ENCODE measurements around the gene FBXO21.
A peak's percentile ranks its signal among the peaks of the same experiment; 100 is the strongest.
"Not testable (repeated sequence)": the region's sequence is repeated elsewhere in the genome, so short reads cannot be mapped to it uniquely, and the experiment has no call there.

Gene FBXO21

GRCh38 chr12:117207675-117208074 is 17.4 kb upstream of the FBXO21 start:
- no peak for TF ChIP-seq CTCF (conservative IDR thresholded peaks at IDR 0.05; ENCODE audit: control insufficient read depth, insufficient read depth, low read depth, low read length)
- DNase-seq (ENCODE audit: low read depth), result no peak
- H3K4me3 ChIP-seq (ENCODE audit: control insufficient read depth, low read depth, low read length), result no peak overlapping the region

GRCh38 chr12:117202556-117202955 is 12.3 kb upstream of the FBXO21 start:
- TF ChIP-seq CTCF (conservative IDR thresholded peaks at IDR 0.05; ENCODE audit: control insufficient read depth, insufficient read depth, low read depth, low read length), result no peak
- no peak overlapping the region for H3K4me3 ChIP-seq (ENCODE audit: control insufficient read depth, low read depth, low read length)
- DNase-seq (ENCODE audit: low read depth), result no peak

GRCh38 chr12:117202033-117202432 is 11.8 kb upstream of the FBXO21 start:
- no peak for DNase-seq (ENCODE audit: low read depth)
- H3K4me3 ChIP-seq (ENCODE audit: control insufficient read depth, low read depth, low read length), result no peak overlapping the region
- no peak for TF ChIP-seq CTCF (conservative IDR thresholded peaks at IDR 0.05; ENCODE audit: control insufficient read depth, insufficient read depth, low read depth, low read length)

GRCh38 chr12:117199956-117200744 is 9.9 kb upstream of the FBXO21 start:
- DNase-seq (ENCODE audit: low read depth); H3K4me3 ChIP-seq (ENCODE audit: control insufficient read depth, low read depth, low read length): not testable (repeated sequence)

GRCh38 chr12:117196334-117196733 is 6.1 kb upstream of the FBXO21 start:
- DNase-seq (ENCODE audit: low read depth), result not testable (repeated sequence)

GRCh38 chr12:117195027-117195426 is 4.8 kb upstream of the FBXO21 start:
- DNase-seq (ENCODE audit: low read depth); H3K4me3 ChIP-seq (ENCODE audit: control insufficient read depth, low read depth, low read length): not testable (repeated sequence)

More at GRCh38 chr12:117196334-117196733, 6.1 kb upstream of the FBXO21 start:
- H3K4me3 ChIP-seq (ENCODE audit: control insufficient read depth, low read depth, low read length), result not testable (repeated sequence)

- TF ChIP-seq CTCF (conservative IDR thresholded peaks at IDR 0.05; ENCODE audit: control insufficient read depth, insufficient read depth, low read depth, low read length), result no peak
- no peak for DNase-seq (ENCODE audit: low read depth)
- H3K4me3 ChIP-seq (ENCODE audit: control insufficient read depth, low read depth, low read length), result no peak overlapping the region
Observed at GRCh38 chr12:117193903-117194302, 3.6 kb upstream of the FBXO21 start.

- not testable (repeated sequence) for DNase-seq (ENCODE audit: low read depth)
Observed at GRCh38 chr12:117192581-117192980, 2.3 kb upstream of the FBXO21 start.

GRCh38 chr12:117192057-117192456 is 1.8 kb upstream of the FBXO21 start:
- peak; percentile 57 for DNase-seq (ENCODE audit: low read depth)
- no peak for TF ChIP-seq CTCF (conservative IDR thresholded peaks at IDR 0.05; ENCODE audit: control insufficient read depth, insufficient read depth, low read depth, low read length)
- H3K4me3 ChIP-seq (ENCODE audit: control insufficient read depth, low read depth, low read length), result no peak overlapping the region

More at GRCh38 chr12:117192581-117192980, 2.3 kb upstream of the FBXO21 start:
- H3K4me3 ChIP-seq (ENCODE audit: control insufficient read depth, low read depth, low read length), result not testable (repeated sequence)

Data from fibroblast of mammary gland (primary cell).